ENCODE results near the gene ANXA2. TPM values are rescaled to one million over a fixed set of nuclear protein-coding genes. Genes with fewer than 3 reads are reported as not detected.

The ANXA2 gene
- total RNA-seq, 2 experiments from 2014 or later = 368 to 375 TPM

DNA sequence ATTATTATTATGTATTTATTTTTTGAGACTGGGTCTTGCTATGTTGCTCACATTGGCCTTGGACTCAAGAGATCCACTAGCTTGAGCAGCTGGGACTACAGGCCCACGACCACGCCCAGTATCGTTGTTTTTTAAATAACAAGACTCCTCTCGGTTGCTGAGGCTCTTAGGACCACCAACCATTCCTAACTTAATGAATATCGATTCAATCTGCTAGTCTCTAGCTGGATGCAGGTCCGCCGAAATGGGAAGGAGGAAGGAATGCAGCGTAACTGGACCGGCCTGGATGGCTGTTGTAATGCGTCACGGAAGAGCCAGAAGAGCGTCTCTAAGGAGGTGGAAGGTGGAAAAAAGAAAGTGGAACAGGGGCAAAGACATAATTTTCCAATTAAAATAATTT, 1.7 kb downstream of the ANXA2 start:
- H3K27me3 Mint-ChIP-seq (ENCODE audit: low read depth) = peaks cover 5% of the 10 kb centered on the region
- peak overlapping the region; percentile 94 for H3K4me3 Mint-ChIP-seq
- peak overlapping the region; percentile 59 for H3K27ac Mint-ChIP-seq
- no peaks in the 10 kb centered on the region for H3K9me3 Mint-ChIP-seq (ENCODE audit: insufficient read depth)
- peaks cover 52% of the 10 kb centered on the region for H3K36me3 Mint-ChIP-seq (ENCODE audit: low read depth)
- H3K4me1 Mint-ChIP-seq (ENCODE audit: low read depth) = peaks cover 64% of the 10 kb centered on the region
- no peak for DNase-seq
- ChIA-PET CTCF (interaction anchor here (0.7 kb wide), 1 partner anchor 46 kb away, joined by 3 read pairs; no protein-coding TSS in a partner anchor), POLR2A (interaction anchor here (1.3 kb wide), 1 partner anchor 10 kb away, joined by 4 read pairs; no protein-coding TSS in a partner anchor)
- no peak for ATAC-seq

DNA sequence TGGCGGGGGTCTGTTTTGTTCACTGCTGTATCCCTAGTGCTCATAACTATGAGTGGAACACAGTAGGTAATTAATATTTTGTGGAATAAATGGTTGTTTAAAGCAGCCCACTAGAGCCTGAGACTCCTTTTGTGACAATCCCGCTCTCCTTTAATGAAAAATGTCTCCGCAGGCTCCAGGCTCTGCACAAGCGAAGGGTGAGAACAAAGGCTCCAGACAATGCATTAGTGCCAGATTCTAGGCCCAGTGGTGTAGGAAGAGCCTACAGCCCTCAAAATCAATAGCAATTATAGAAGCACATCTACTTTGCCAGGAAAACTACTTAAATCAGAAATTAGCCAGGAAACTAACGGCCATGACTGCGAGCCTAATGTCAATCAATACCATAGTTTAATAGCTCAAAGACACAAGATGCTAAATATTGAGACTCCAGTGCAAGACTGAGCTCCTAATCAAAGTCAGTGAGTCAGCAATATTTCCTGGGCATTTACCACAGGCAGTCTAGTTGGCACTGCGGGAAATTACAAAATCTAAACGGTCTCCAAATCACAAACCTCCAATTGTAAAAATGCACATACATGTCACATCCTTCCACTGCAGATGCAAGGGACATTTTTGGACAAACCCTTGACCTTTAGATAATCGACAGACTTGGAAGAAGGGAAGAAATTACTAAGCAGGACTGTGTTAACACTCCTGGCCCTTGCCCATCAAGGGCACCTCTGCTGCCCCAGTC, 2.3 kb downstream of the ANXA2 start:
- POLR2A ChIA-PET = interaction anchor here (1.3 kb wide), 1 partner anchor 9 kb away, joined by 4 read pairs; no protein-coding TSS in a partner anchor
- CTCF ChIA-PET = interaction anchor here (1.1 to 1.3 kb wide), 2 partner anchors 43 to 190 kb away, joined by 3 to 4 read pairs; no protein-coding TSS in a partner anchor
- no peak for DNase-seq
- Mint-ChIP-seq H3K4me1 (ENCODE audit: low read depth) (peaks cover 69% of the 10 kb centered on the region), H3K4me3 (no peak overlapping the region), H3K27me3 (ENCODE audit: low read depth) (peaks cover 5% of the 10 kb centered on the region), H3K27ac (no peak overlapping the region), H3K36me3 (ENCODE audit: low read depth) (peaks cover 56% of the 10 kb centered on the region), H3K9me3 (ENCODE audit: insufficient read depth) (no peaks in the 10 kb centered on the region)
- ATAC-seq = no peak

DNA sequence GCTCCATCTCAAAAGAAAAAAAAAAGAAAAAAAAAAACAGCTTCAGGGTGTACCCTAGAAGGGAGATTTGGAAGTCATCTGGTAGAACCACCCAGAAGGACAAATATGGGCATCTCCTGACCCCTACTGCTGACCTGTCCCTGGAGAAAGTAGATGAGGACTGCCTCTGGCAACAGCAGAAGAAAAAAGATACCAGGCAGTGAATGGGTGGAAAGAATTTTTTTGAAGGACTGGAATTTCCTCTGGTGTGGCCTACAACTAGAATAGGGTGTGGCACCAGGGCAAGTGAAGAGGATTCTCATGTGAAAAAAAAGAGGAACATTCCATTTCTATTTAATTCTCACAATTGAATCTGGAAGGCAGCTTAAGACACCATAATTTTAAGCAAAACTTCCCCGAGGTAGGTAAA, 3.1 kb downstream of the ANXA2 start:
- no peak for DNase-seq
- ChIA-PET CTCF (interaction anchor here (0.6 to 1.3 kb wide), 3 partner anchors 42 to 198 kb away, joined by 3 to 4 read pairs (median 3); no protein-coding TSS in a partner anchor), POLR2A (no interaction called here)
- no peak for ATAC-seq
- Mint-ChIP-seq H3K27ac (no peak overlapping the region), H3K27me3 (ENCODE audit: low read depth) (peaks cover 5% of the 10 kb centered on the region), H3K36me3 (ENCODE audit: low read depth) (peaks cover 59% of the 10 kb centered on the region), H3K4me1 (ENCODE audit: low read depth) (peaks cover 75% of the 10 kb centered on the region), H3K4me3 (peak overlapping the region; percentile 23), H3K9me3 (ENCODE audit: insufficient read depth) (no peaks in the 10 kb centered on the region)

DNA sequence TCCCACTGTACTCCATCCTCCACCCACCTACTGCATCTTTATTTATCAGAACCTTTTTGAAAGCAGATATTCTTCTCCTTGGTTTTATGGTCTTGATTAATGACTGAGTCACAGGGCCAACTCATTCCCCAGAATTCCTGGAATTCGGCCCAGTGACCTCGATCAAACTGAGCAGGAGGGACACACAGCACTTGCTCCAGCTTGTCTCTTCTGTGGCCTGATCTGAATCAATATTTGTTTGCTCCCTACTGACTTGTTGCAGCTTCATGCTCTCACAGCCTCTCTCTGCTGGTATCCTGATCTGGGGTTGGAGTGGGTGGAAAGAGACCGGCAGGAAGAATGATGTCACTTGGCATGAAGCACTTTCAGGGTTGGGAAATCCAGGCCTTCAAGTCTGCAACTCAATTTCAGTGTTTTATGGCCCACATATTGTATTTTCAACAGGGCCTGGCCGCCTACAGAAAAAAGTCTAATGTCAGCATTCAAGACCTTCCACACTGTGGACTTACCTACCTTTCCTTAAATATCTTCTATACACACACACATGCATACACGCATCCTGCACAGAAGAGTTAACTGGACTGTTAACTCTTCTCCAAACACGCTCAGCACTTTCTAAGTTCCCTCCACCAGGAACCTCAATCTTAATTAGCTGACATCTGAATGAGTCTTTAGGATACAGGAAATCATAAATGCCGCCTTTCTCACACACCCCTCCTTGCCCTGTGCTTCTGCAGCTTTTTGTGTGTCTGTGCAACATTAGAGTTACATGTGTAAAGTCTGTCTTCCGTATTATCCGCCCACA, 4.6 kb downstream of the ANXA2 start:
- H3K27me3 Mint-ChIP-seq (ENCODE audit: low read depth) = no peaks in the 10 kb centered on the region
- DNase-seq = no peak
- peaks cover 56% of the 10 kb centered on the region for H3K36me3 Mint-ChIP-seq (ENCODE audit: low read depth)
- H3K9me3 Mint-ChIP-seq (ENCODE audit: insufficient read depth) = no peaks in the 10 kb centered on the region
- CTCF ChIA-PET = interaction anchor here (0.7 kb wide), 1 partner anchor 18 kb away, joined by 3 read pairs; no protein-coding TSS in a partner anchor
- no peak overlapping the region for H3K4me3 Mint-ChIP-seq
- ATAC-seq = no peak
- H3K27ac Mint-ChIP-seq = peak overlapping the region; percentile 48
- H3K4me1 Mint-ChIP-seq (ENCODE audit: low read depth) = peaks cover 73% of the 10 kb centered on the region
- POLR2A ChIA-PET = no interaction called here

DNA sequence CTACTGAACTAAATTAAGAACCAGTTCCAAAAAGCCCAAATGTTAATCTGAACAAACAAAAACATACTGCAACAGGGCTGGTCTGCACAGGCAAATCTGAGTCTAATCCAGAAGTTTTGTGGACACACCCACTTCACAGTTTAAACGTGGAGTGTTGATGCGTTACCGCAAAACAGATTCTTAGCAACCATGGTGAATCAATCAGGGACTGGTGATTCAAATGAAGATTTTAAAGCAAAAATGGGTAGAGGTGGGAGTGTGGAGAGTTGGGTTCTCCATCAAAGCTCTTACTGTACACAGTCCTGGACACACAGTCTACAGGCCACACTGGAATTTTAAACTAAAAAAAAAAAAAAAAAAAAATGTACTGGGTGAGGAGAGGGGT, 5.2 kb downstream of the ANXA2 start:
- peaks cover 74% of the 10 kb centered on the region for H3K4me1 Mint-ChIP-seq (ENCODE audit: low read depth)
- H3K27ac Mint-ChIP-seq = no peak overlapping the region
- POLR2A ChIA-PET = no interaction called here
- no peak overlapping the region for H3K4me3 Mint-ChIP-seq
- no peaks in the 10 kb centered on the region for H3K9me3 Mint-ChIP-seq (ENCODE audit: insufficient read depth)
- peaks cover 57% of the 10 kb centered on the region for H3K36me3 Mint-ChIP-seq (ENCODE audit: low read depth)
- peak; percentile 3 for ATAC-seq
- CTCF ChIA-PET = no interaction called here
- H3K27me3 Mint-ChIP-seq (ENCODE audit: low read depth) = no peaks in the 10 kb centered on the region
- peak; percentile 33 for DNase-seq

DNA sequence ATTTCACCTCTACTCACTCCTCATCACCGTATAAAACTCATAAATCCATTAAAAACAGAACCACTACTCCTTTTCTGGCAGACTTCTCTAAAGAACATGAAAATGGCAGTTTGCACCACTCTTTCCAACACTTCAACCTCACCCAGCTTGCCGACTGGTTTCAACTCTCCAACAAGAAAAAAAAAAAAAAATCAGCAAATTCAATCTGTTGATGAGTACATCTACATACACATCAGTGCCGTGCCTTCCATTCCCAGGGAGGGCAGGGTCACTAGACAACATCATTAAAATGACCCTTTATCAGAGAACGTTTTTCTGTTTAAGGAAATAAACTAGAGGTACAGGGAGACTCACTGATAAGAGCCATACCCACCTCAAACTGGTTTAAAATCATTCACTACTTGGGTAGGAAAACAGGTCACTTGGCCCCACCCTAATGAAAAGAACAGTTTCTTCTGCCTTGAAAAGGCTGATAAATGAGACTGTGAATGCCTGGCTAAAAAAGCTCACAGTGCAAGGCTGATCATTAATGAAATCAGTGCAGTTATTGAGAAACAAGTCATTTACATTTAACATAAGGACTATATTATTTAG, 6.0 kb downstream of the ANXA2 start:
- CTCF ChIA-PET = interaction anchor here (0.9 kb wide), 1 partner anchor 525 kb away, joined by 3 read pairs; no protein-coding TSS in a partner anchor
- Mint-ChIP-seq H3K9me3 (ENCODE audit: insufficient read depth) (no peaks in the 10 kb centered on the region), H3K27me3 (ENCODE audit: low read depth) (no peaks in the 10 kb centered on the region), H3K36me3 (ENCODE audit: low read depth) (peaks cover 61% of the 10 kb centered on the region), H3K27ac (peak overlapping the region; percentile 7), H3K4me3 (no peak overlapping the region), H3K4me1 (ENCODE audit: low read depth) (peaks cover 75% of the 10 kb centered on the region)
- DNase-seq (no peak), ATAC-seq (no peak)
- POLR2A ChIA-PET = no interaction called here

DNA sequence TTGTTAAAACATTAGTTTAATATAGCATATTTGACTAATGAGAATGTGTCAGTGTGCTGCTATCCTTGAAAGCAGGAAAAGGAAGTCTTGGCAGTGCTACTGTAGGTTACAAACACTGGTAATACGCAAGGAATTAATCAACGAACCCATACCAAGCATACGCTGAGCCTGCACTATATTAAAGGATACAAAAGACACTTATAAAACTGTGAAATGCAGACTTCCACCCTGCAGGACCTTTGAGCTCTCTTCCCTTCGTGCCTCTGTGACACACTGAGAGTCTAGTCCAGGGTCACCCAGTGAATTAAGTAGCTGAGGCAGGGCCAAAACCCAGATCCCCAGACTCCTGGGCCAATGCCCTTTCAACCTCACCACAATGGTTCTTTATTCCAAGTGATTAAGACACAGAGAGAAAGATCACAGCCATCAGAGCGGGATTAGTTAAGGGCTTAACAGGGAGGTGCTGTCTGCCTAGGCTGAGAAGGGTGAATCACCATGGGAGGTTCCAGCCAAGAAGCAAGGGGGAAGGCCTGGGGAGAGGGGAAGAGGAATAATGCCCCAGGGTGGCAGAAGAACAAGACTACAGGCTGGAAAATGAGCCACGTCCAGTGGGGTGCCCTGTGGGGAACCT, 6.8 kb downstream of the ANXA2 start:
- no peak overlapping the region for H3K4me3 Mint-ChIP-seq
- DNase-seq (no peak), ATAC-seq (no peak)
- CTCF ChIA-PET = interaction anchor here (0.9 kb wide), 1 partner anchor 526 kb away, joined by 3 read pairs; no protein-coding TSS in a partner anchor
- peak overlapping the region; percentile 21 for H3K27ac Mint-ChIP-seq
- no peaks in the 10 kb centered on the region for H3K9me3 Mint-ChIP-seq (ENCODE audit: insufficient read depth)
- H3K36me3 Mint-ChIP-seq (ENCODE audit: low read depth) = peaks cover 56% of the 10 kb centered on the region
- H3K27me3 Mint-ChIP-seq (ENCODE audit: low read depth) = no peaks in the 10 kb centered on the region
- POLR2A ChIA-PET = no interaction called here
- peaks cover 67% of the 10 kb centered on the region for H3K4me1 Mint-ChIP-seq (ENCODE audit: low read depth)

DNA sequence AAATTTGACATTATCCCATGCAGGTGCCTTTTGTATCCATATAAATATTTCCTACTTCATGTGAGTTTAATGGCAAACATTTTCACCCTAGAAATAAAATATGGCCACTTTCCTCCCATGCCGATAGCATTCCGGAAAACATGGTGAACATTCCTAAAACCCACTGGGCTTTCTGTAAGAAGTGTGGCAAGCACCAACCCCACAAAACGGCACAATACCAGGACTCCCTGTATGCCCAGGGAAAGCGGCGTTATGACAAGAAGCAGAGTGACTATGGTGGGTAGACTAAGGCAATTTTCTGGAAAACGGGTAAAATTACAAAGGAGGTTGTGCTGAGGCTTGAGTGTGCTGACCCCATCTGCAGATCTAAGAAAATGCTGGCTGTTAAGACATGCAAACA, 7.6 kb downstream of the ANXA2 start:
- H3K27me3 Mint-ChIP-seq (ENCODE audit: low read depth) = no peaks in the 10 kb centered on the region
- peaks cover 56% of the 10 kb centered on the region for H3K36me3 Mint-ChIP-seq (ENCODE audit: low read depth)
- ChIA-PET CTCF (no interaction called here), POLR2A (interaction anchor here (1.6 kb wide), 1 partner anchor 8 kb away, joined by 6 read pairs; the partner anchor contains the start of gene ANXA2)
- no peak overlapping the region for H3K4me3 Mint-ChIP-seq
- DNase-seq (no peak), ATAC-seq (no peak)
- H3K27ac Mint-ChIP-seq = no peak overlapping the region
- H3K9me3 Mint-ChIP-seq (ENCODE audit: insufficient read depth) = no peaks in the 10 kb centered on the region
- H3K4me1 Mint-ChIP-seq (ENCODE audit: low read depth) = peaks cover 60% of the 10 kb centered on the region

DNA sequence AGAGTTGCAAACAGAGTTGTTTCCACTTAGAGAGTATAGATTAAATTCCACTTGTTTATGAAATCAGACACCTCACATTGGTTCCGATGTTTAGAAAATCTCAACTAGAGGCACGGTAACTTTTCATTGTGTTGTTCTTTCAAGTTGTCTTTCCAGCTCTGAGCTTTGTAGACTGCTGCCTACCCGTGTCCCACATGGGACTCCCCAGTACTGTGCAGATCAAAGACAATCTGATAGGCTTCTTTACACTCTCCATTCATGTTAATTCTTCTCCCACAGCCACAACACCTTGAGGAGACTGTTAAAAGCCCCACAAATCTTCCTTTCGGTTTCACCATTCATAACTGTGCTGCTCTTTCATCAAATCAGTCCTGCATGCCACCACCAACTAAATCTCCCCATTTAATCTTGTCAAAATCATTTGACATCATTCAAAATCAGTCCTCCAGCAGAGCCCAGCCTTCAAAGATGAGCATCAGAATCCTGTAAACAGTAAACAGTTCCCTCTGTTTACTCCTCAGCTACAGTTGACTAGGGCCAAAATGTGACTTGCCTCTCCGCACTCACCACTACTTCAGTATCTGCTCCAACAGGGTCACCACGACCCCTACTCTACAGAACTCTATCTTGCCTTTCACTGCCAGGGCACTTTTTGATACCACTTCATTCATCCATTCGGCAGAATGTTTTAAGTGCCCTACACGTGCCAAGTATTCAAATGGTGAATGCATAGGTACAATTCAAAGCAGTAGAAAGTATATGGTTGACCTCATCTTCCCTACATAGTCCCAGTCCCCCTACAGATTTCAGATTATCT, 8.3 kb downstream of the ANXA2 start:
- CTCF ChIA-PET = no interaction called here
- ATAC-seq = peak; percentile 95
- peaks cover 51% of the 10 kb centered on the region for H3K36me3 Mint-ChIP-seq (ENCODE audit: low read depth)

DNA sequence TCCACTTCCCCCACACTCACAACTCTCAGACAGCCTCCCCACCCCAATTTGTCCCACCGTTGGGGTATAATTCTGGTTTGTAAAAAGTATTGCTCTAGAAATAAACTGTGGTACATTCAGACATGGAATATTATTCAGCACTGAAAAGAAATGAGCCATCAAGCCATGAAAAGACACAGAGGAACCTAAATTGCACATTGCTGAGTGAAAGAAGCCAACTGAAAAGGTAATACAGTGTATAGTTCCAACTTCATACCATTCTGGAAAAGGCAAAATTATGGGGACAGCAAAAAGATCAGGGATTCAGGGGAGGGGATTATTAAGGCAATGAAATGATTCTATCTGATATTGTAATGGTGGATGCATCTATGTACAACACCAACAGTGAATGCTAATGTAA, 10.5 kb downstream of the ANXA2 start:
- POLR2A ChIA-PET = interaction anchor here (1.4 kb wide), 1 partner anchor 9 kb away, joined by 4 read pairs; no protein-coding TSS in a partner anchor
- H3K27me3 Mint-ChIP-seq (ENCODE audit: low read depth) = no peaks in the 10 kb centered on the region
- no peak overlapping the region for H3K27ac Mint-ChIP-seq
- H3K9me3 Mint-ChIP-seq (ENCODE audit: insufficient read depth) = no peaks in the 10 kb centered on the region
- no peak for DNase-seq
- no peak overlapping the region for H3K4me3 Mint-ChIP-seq
- CTCF ChIA-PET = no interaction called here
- peaks cover 51% of the 10 kb centered on the region for H3K36me3 Mint-ChIP-seq (ENCODE audit: low read depth)
- ATAC-seq = no peak
- peaks cover 52% of the 10 kb centered on the region for H3K4me1 Mint-ChIP-seq (ENCODE audit: low read depth)

More for the DNA sequence above, 8.3 kb downstream of the ANXA2 start:
- H3K27me3 Mint-ChIP-seq (ENCODE audit: low read depth) = no peaks in the 10 kb centered on the region
- H3K27ac Mint-ChIP-seq = peak overlapping the region; percentile 58
- peaks cover 56% of the 10 kb centered on the region for H3K4me1 Mint-ChIP-seq (ENCODE audit: low read depth)
- peak; percentile 56 for DNase-seq
- POLR2A ChIA-PET = interaction anchor here (1.6 kb wide), 1 partner anchor 8 kb away, joined by 6 read pairs; the partner anchor contains the start of gene ANXA2
- no peaks in the 10 kb centered on the region for H3K9me3 Mint-ChIP-seq (ENCODE audit: insufficient read depth)
- H3K4me3 Mint-ChIP-seq = peak overlapping the region; percentile 29

Data from activated CD8-positive, alpha-beta T cell treated with anti-CD3 and anti-CD28 coated beads, Interleukin-2, amount 10 ng/mL, durations not matched to agents 7 days and 5 days (primary cell).